GM23248 (cell line): ENCODE results near the gene MMP14. TPM values are rescaled to one million over a fixed set of nuclear protein-coding genes. Genes with fewer than 3 reads are reported as not detected.
A peak's percentile ranks its signal among the peaks of the same experiment; 100 is the strongest.
"Not testable (repeated sequence)": the region's sequence is repeated elsewhere in the genome, so short reads cannot be mapped to it uniquely, and the experiment has no call there.

ENCODE experiments used
- DNase-seq: peaks from one replicate; pipeline ENCODE4 v3.0.0-alpha.2; 2015
- H2AFZ ChIP-seq: fragments of 200-600 bp; sonication (generic); 2 replicates; pipeline ENCODE4 v1.6.1; 2016; ENCODE audit warnings: antibody characterized with exemption
- H3F3A ChIP-seq: fragments of 200-600 bp; sonication (generic); 2 replicates; pipeline ENCODE4 v1.6.1; 2016; ENCODE audit warnings: mild to moderate bottlenecking, antibody characterized with exemption, mixed run types; ENCODE audit not compliant: insufficient read depth
- H3K27ac ChIP-seq: fragments of 200-600 bp; sonication (generic); 2 replicates; pipeline ENCODE4 v1.5.1; 2016; ENCODE audit warnings: mild to moderate bottlenecking
- H3K27me3 ChIP-seq: fragments of 200-600 bp; sonication (generic); replicated peaks from 2 replicates; pipeline ENCODE4 v1.6.1; 2016; ENCODE audit warnings: mild to moderate bottlenecking; ENCODE audit not compliant: insufficient read depth
- H3K36me3 ChIP-seq: fragments of 200-600 bp; sonication (generic); 2 replicates; pipeline ENCODE4 v1.6.1; 2016; ENCODE audit warnings: low read depth, mild to moderate bottlenecking
- H3K4me1 ChIP-seq: fragments of 200-600 bp; sonication (generic); 2 replicates; pipeline ENCODE4 v1.6.1; 2016; ENCODE audit warnings: mild to moderate bottlenecking; ENCODE audit not compliant: insufficient read depth
- H3K4me2 ChIP-seq: fragments of 200-600 bp; sonication (generic); one replicate; pipeline ENCODE4 v1.6.1; 2016; ENCODE audit warnings: mild to moderate bottlenecking; ENCODE audit not compliant: unreplicated experiment
- H3K4me3 ChIP-seq: fragments of 200-600 bp; sonication (generic); 2 replicates; pipeline ENCODE4 v1.5.1; 2016; ENCODE audit warnings: mild to moderate bottlenecking
- H3K79me2 ChIP-seq: fragments of 200-600 bp; sonication (generic); 2 replicates; pipeline ENCODE4 v1.6.1; 2016; ENCODE audit warnings: mild to moderate bottlenecking; ENCODE audit not compliant: insufficient read depth
- H3K9ac ChIP-seq: fragments of 200-600 bp; sonication (generic); 2 replicates; pipeline ENCODE4 v1.6.1; 2016; ENCODE audit warnings: mild to moderate bottlenecking
- H3K9me2 ChIP-seq: fragments of 200-600 bp; sonication (generic); 2 replicates; pipeline ENCODE4 v1.6.1; 2016; ENCODE audit warnings: mixed run types, mild to moderate bottlenecking, moderate library complexity; ENCODE audit not compliant: insufficient read depth
- H3K9me3 ChIP-seq: fragments of 200-600 bp; sonication (generic); one replicate; pipeline ENCODE4 v1.6.1; 2017; ENCODE audit warnings: low read depth
- H4K20me1 ChIP-seq: fragments of 200-600 bp; sonication (generic); 2 replicates; pipeline ENCODE4 v1.6.0; 2016; ENCODE audit not compliant: insufficient read depth
- EZH2 ChIP-seq: fragments of 200-600 bp; sonication (generic); IDR thresholded peaks from 2 replicates; pipeline ENCODE4 v1.6.1; 2018; ENCODE audit warnings: antibody characterized with exemption, mild to moderate bottlenecking; ENCODE audit not compliant: insufficient read depth, poor library complexity, severe bottlenecking
- EZH2phosphoT487 ChIP-seq: fragments of 200-600 bp; sonication (generic); IDR thresholded peaks from 2 replicates; pipeline ENCODE4 v1.6.1; 2018; ENCODE audit warnings: antibody characterized with exemption, moderate library complexity, mild to moderate bottlenecking, low read depth; ENCODE audit not compliant: insufficient read depth
- WGBS, 2 experiments: methylation state at CpG; one replicate each; pipeline ENCODE4 v1.1.6; 2015 to 2017; ENCODE audit warnings: low lambda C conversion rate in 2 of 2, low coverage in 1 of 2; ENCODE audit errors: missing lambda C conversion rate in 2 of 2; 5-methylcytosine and 5-hydroxymethylcytosine counted together
- in situ Hi-C: fragments of 300-500 bp; cut with MboI; formaldehyde crosslinking; loops from 2 replicates; pipeline ENCODE4 v1.15.0; 2020
- polyA plus RNA-seq: library from polyadenylated mRNA; unstranded; fragments of >200 nt; fragmentation: Nextera tagmentation; extraction: Ambion mirVana; gene quantifications from 2 replicates; pipeline ENCODE4 v1.2.1, GENCODE V29; 2016
- total RNA-seq: library from RNA; depleted of rRNA; stranded (reverse); fragments of >200 nt; shearing (Covaris generic); gene quantifications from 2 replicates; pipeline ENCODE4 v1.2.3, GENCODE V29; 2014; rRNA removed

MMP14 gene
- total RNA-seq = 450 and 475 TPM in 2 replicates
- 50.1 and 50.8 TPM in 2 replicates for polyA plus RNA-seq

GRCh38 chr14:22836301-22837113 is at the start of gene MMP14:
Gene MMP14 (plus strand): TSS chr14:22836585. CDS start chr14:22836818, 233 bp downstream.
- H3K4me1 ChIP-seq = peaks cover 31% of the 10 kb centered on the region
- in situ Hi-C loops = no loop called here
- H3K4me3 ChIP-seq = peak within 1 kb of the TSS; percentile 88
- H3K27ac ChIP-seq = peak within 1 kb of the TSS; percentile 94
- peaks cover 44% of the 10 kb centered on the region for H3F3A ChIP-seq
- TF ChIP-seq EZH2 (no peak), EZH2phosphoT487 (no peak)
- H3K9me2 ChIP-seq = no peaks in the 10 kb centered on the region
- peaks cover 8% of the 10 kb centered on the region for H3K36me3 ChIP-seq
- H4K20me1 ChIP-seq = no peaks in the 10 kb centered on the region
- peak; percentile 94 for DNase-seq
- H2AFZ ChIP-seq = 0 out of 2 replicates have a peak within 1 kb of the TSS, but pooled peaks have one; percentile 1
- H3K9me3 ChIP-seq = no peaks in the 10 kb centered on the region
- peaks cover 76% of the 10 kb centered on the region for H3K79me2 ChIP-seq
- H3K4me2 ChIP-seq = peak within 1 kb of the TSS; percentile 96
- 0 to 1% methylated on average over 39 to 45 of the region's 46 CpGs for WGBS, 2 experiments
- H3K9ac ChIP-seq = peak within 1 kb of the TSS; percentile 99
- no peaks in the 10 kb centered on the region for H3K27me3 ChIP-seq

- in situ Hi-C loops = no loop called here
- no peaks in the 10 kb centered on the region for H3K36me3 ChIP-seq
- no peak for DNase-seq
- H3K9me2 ChIP-seq = no peaks in the 10 kb centered on the region
- no peak overlapping the region for H3K4me2 ChIP-seq
- peaks cover 11% of the 10 kb centered on the region; the same call in 1 of the 2 replicates for H3F3A ChIP-seq
- peaks cover 3% of the 10 kb centered on the region for H3K4me1 ChIP-seq
- H3K9me3 ChIP-seq = no peaks in the 10 kb centered on the region
- H2AFZ ChIP-seq = no peak overlapping the region
- no peaks in the 10 kb centered on the region for H3K79me2 ChIP-seq
- H4K20me1 ChIP-seq = no peaks in the 10 kb centered on the region
- no peaks in the 10 kb centered on the region for H3K27me3 ChIP-seq
- no peak overlapping the region for H3K4me3 ChIP-seq
- TF ChIP-seq EZH2 (no peak), EZH2phosphoT487 (no peak)
- no peak overlapping the region for H3K27ac ChIP-seq
- no peak overlapping the region for H3K9ac ChIP-seq
- WGBS, 2 experiments = 84 to 86% methylated on average over 4 of the region's 4 CpGs
Measured at GRCh38 chr14:22786685-22787084, 49.7 kb upstream of the MMP14 start.

DNA sequence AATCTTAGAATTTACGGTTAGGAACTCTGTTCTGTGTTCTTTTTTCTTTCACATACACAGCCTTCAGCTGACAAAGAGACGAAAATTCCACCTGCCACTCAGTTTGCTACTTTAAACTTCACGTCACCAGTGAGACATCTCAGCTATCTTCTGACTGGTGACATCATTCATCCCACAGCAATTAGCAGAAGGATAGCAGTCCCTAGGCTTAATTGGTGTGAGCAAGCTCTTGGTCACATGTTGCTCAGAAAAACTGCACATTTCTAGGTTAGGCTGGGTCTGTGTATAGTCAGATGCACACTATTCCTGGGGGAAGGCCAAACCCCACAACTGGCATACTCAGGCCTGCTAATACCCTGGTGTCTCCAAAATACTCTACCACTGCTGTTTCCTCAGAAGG is 45.1 kb upstream of the MMP14 start:
- no peak overlapping the region for H3K4me3 ChIP-seq
- no peak for TF ChIP-seq EZH2
- no peak for TF ChIP-seq EZH2phosphoT487
- no peak overlapping the region for H3K9ac ChIP-seq
- no peaks in the 10 kb centered on the region for H3K4me1 ChIP-seq
- no peaks in the 10 kb centered on the region for H3K9me3 ChIP-seq
- no peak overlapping the region for H2AFZ ChIP-seq
- peak; percentile 86 for DNase-seq
- in situ Hi-C loops = no loop called here
- WGBS, 2 experiments = 54% methylated on average over 3 of the region's 3 CpGs
- no peak overlapping the region for H3K27ac ChIP-seq
- no peaks in the 10 kb centered on the region for H3K36me3 ChIP-seq
- H3F3A ChIP-seq = peaks cover 8% of the 10 kb centered on the region; the same call in 1 of the 2 replicates
- no peak overlapping the region for H3K4me2 ChIP-seq
- H3K79me2 ChIP-seq = no peaks in the 10 kb centered on the region
- no peaks in the 10 kb centered on the region for H3K9me2 ChIP-seq
- no peaks in the 10 kb centered on the region; the same call in 1 of the 2 replicates for H3K27me3 ChIP-seq
- no peaks in the 10 kb centered on the region for H4K20me1 ChIP-seq

DNA sequence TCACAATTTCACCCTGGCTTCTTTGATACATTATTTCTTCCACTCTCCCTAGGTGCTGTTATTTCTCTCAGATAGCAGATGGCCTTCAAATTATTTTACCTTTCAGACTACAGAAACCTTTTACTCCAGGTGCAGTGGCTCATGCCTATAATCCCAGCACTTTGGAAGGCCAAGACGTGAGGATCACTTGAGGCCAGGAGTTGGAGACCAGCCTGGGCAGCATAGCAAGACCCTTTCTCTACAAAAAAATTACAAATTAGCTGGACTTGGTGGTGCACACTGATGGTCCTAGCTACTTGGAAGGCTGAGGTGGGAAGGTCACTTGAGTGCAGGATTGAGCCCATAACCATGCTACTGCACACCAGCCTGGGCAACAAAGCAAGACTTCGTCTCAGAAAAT is 44.2 kb upstream of the MMP14 start:
- Histone ChIP-seq H3K4me3 (no peak overlapping the region), H3K9ac (no peak overlapping the region), H3K9me2 (no peaks in the 10 kb centered on the region), H3F3A (peaks cover 8% of the 10 kb centered on the region; the same call in 1 of the 2 replicates), H3K36me3 (no peaks in the 10 kb centered on the region), H3K27me3 (no peaks in the 10 kb centered on the region; the same call in 1 of the 2 replicates), H2AFZ (no peak overlapping the region), H3K79me2 (no peaks in the 10 kb centered on the region), H3K9me3 (no peaks in the 10 kb centered on the region), H4K20me1 (no peaks in the 10 kb centered on the region), H3K4me1 (no peaks in the 10 kb centered on the region), H3K27ac (no peak overlapping the region), H3K4me2 (no peak overlapping the region)
- no peak for TF ChIP-seq EZH2phosphoT487
- no peak for TF ChIP-seq EZH2
- no peak for DNase-seq
- in situ Hi-C loops = no loop called here
- 92 to 93% methylated on average over 2 of the region's 2 CpGs for WGBS, 2 experiments

DNA sequence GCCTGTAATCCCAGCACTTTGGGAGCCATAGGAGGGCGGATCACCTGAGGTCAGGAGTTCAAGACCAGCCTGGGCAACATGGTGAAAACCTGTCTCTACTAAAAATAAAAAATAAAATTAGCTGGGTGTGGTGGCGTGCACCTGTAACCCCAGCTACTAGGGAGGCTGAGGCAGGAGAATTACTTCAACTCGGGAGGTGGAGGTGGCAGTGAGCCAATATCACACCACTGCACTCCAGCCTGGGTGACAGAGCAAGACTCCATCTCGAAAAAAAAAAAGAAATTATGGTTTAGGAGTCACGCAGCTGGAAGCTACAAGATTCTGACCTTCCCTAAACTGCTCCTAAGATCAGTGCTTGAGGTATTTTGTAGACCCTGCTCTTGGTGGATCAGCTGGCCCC is 42.8 kb upstream of the MMP14 start:
- H3K36me3 ChIP-seq, in situ Hi-C loops, H2AFZ ChIP-seq, H3K79me2 ChIP-seq, H3K9me2 ChIP-seq, H3K27me3 ChIP-seq, H3K9ac ChIP-seq, DNase-seq, H3K4me3 ChIP-seq, H4K20me1 ChIP-seq, H3K9me3 ChIP-seq, H3K4me2 ChIP-seq, H3K4me1 ChIP-seq, H3K27ac ChIP-seq, H3F3A ChIP-seq: not testable (repeated sequence)
- WGBS, 2 experiments = 67 to 71% methylated on average over 3 to 5 of the region's 5 CpGs
